HepG2 (cell line): ENCODE data around the gene RNASE12. TPM values are rescaled to one million over a fixed set of nuclear protein-coding genes. Genes with fewer than 3 reads are reported as not detected.
A peak's percentile ranks its signal among the peaks of the same experiment; 100 is the strongest.

ENCODE experiments used
- ESRRA ChIP-seq: sonication (generic); formaldehyde crosslinking; IDR thresholded peaks from 2 replicates; pipeline ENCODE4 v1.5.1; 2020; ENCODE audit warnings: mild to moderate bottlenecking, low read depth, missing genetic modification reagents
- HHEX ChIP-seq: IDR thresholded peaks from 2 replicates; pipeline ENCODE4 v1.6.1; 2016; ENCODE audit warnings: control low read depth
- HNRNPL ChIP-seq: fragments of 200-400 bp; formaldehyde crosslinking; IDR thresholded peaks from 2 replicates; pipeline ENCODE4 v1.6.1; 2017; ENCODE audit warnings: mild to moderate bottlenecking, low read depth, low read length
- KDM1A ChIP-seq: IDR thresholded peaks from 2 replicates; pipeline ENCODE4 v1.6.1; 2016; ENCODE audit warnings: missing compliant biosample characterization
- MIXL1 ChIP-seq: IDR thresholded peaks from 2 replicates; pipeline ENCODE4 v1.6.1; 2016
- NR2F6 ChIP-seq, 2 experiments: IDR thresholded peaks; 2 replicates each; pipeline ENCODE4 v1.6.1; 2016; ENCODE audit warnings: antibody characterized with exemption in 1 of 2, mild to moderate bottlenecking in 1 of 2
- NRL ChIP-seq: sonication (generic); formaldehyde crosslinking; IDR thresholded peaks from 2 replicates; pipeline ENCODE4 v1.5.0; 2020; ENCODE audit warnings: missing genetic modification reagents, mild to moderate bottlenecking, moderate library complexity, borderline replicate concordance
- PRPF4 ChIP-seq: fragments of 200-400 bp; formaldehyde crosslinking; IDR thresholded peaks from 2 replicates; pipeline ENCODE4 v1.6.1; 2016; ENCODE audit warnings: low read length, low read depth; ENCODE audit not compliant: poor library complexity, severe bottlenecking
- RXRA ChIP-seq: sonication (generic); formaldehyde crosslinking; IDR thresholded peaks from 2 replicates; pipeline ENCODE4 v1.5.1; 2020; ENCODE audit warnings: missing genetic modification reagents
- SALL2 ChIP-seq: sonication (generic); formaldehyde crosslinking; IDR thresholded peaks from 2 replicates; pipeline ENCODE4 v1.8.1; 2023; ENCODE audit warnings: mild to moderate bottlenecking, missing genetic modification reagents, inconsistent platforms
- SMYD3 ChIP-seq: sonication (generic); formaldehyde crosslinking; IDR thresholded peaks from 2 replicates; pipeline ENCODE4 v1.8.1; 2023; ENCODE audit warnings: mild to moderate bottlenecking, missing genetic modification reagents
- U2AF1 ChIP-seq: fragments of 200-400 bp; formaldehyde crosslinking; optimal IDR thresholded peaks from 2 replicates; pipeline ENCODE3; 2017; ENCODE audit warnings: mild to moderate bottlenecking, low read depth, low read length
- XRCC5 ChIP-seq: fragments of 200-400 bp; formaldehyde crosslinking; optimal IDR thresholded peaks from 2 replicates; pipeline ENCODE3; 2017; ENCODE audit warnings: mild to moderate bottlenecking, low read length
- ZNF451 ChIP-seq: sonication (generic); formaldehyde crosslinking; IDR thresholded peaks from 2 replicates; pipeline ENCODE4 v1.5.0; 2020; ENCODE audit warnings: mild to moderate bottlenecking, missing genetic modification reagents
- polyA plus RNA-seq, 8 experiments: library from polyadenylated mRNA; depleted of rRNA in 3 of 8; stranded (reverse) in 7 of 8; unstranded in 1 of 8; fragments of >200 nt; fragmentation: Illumina TruSeq in 4 of 8; extraction: Trizol in 4 of 8; gene quantifications; 2 replicates each; pipeline versions ENCODE4 v1.2.1 to v1.2.3, GENCODE V29; 2011 to 2016; ENCODE audit warnings: low read depth in 4 of 8, missing spikeins in 1 of 8, mixed read lengths in 1 of 8; ENCODE audit not compliant: insufficient read depth in 1 of 8
- total RNA-seq, 5 experiments: library from RNA; depleted of rRNA; stranded (reverse); fragments of >200 nt; fragmentation: Illumina TruSeq; extraction: Trizol; gene quantifications; 2 replicates each; pipeline ENCODE4 v1.2.3, GENCODE V29; 2016; ENCODE audit warnings: low read depth in 1 of 5
- TF ChIP-seq, protein P1 (sequence below): sonication (generic); formaldehyde crosslinking; IDR thresholded peaks from 2 replicates; pipeline ENCODE4 v1.4.0; 2020; ENCODE audit warnings: mild to moderate bottlenecking, missing genetic modification reagents
- TF ChIP-seq, protein P2 (sequence below): sonication (generic); formaldehyde crosslinking; conservative IDR thresholded peaks from 2 replicates; pipeline ENCODE4 v1.4.0; 2020; ENCODE audit warnings: missing genetic modification reagents
- TF ChIP-seq, protein P3 (sequence below): sonication (generic); formaldehyde crosslinking; IDR thresholded peaks from 2 replicates; pipeline ENCODE4 v1.5.0; 2020; ENCODE audit warnings: mild to moderate bottlenecking, low read depth, missing genetic modification reagents, borderline replicate concordance
- TF ChIP-seq, protein P4 (sequence below): sonication (generic); formaldehyde crosslinking; IDR thresholded peaks from 2 replicates; pipeline ENCODE4 v1.4.0; 2020; ENCODE audit warnings: missing genetic modification reagents; ENCODE audit errors: not compliant biosample characterization
- TF ChIP-seq, protein P5 (sequence below): sonication (generic); formaldehyde crosslinking; IDR thresholded peaks from 2 replicates; pipeline ENCODE4 v1.4.0; 2020; ENCODE audit warnings: missing genetic modification reagents
- TF ChIP-seq, protein P6 (sequence below): sonication (generic); formaldehyde crosslinking; IDR thresholded peaks from 2 replicates; pipeline ENCODE4; 2020; ENCODE audit warnings: missing genetic modification reagents, mild to moderate bottlenecking, borderline replicate concordance

Gene RNASE12
- total and polyA plus RNA-seq, 2 of the 13 experiments (the other 11 are each of a cell fraction or from before 2014, with no cell fraction given): not detected

DNA sequence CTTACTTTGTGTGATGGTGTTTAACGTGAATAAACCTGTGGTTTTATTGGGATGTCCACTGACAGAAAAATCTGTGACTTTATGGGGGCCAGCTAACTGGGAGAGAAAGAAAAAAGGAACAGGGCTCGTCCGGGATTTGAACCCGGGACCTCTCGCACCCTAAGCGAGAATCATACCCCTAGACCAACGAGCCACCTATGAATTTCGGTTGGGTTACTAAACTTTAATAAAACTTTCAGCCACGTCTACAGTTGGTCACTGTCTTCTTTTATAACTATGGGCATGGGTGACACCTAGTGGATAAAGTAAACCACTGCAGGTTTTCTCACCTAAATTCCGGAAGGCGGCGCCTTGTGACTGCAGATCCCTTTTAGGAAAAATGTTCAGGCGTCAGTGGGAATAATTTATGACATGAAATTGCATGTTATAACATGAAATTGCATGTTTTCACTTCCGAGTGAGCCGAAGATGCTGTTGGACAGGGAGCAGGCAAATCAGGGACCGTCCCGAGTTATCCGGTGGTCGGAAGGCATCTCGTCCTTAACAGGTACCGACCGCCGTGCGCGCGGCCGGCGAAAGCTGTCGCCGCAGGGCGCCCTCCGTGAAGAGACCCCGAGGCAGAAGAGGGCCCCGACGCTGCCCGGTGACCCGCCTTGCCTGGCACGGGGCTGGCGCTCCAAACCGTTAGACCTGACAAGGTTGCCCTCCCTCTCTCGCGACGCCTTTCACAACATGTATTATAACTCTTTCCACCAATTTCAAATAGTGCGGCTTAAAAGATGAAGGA is 18.2 kb upstream of the RNASE12 start (continued):
- TF ChIP-seq, protein P1, sequence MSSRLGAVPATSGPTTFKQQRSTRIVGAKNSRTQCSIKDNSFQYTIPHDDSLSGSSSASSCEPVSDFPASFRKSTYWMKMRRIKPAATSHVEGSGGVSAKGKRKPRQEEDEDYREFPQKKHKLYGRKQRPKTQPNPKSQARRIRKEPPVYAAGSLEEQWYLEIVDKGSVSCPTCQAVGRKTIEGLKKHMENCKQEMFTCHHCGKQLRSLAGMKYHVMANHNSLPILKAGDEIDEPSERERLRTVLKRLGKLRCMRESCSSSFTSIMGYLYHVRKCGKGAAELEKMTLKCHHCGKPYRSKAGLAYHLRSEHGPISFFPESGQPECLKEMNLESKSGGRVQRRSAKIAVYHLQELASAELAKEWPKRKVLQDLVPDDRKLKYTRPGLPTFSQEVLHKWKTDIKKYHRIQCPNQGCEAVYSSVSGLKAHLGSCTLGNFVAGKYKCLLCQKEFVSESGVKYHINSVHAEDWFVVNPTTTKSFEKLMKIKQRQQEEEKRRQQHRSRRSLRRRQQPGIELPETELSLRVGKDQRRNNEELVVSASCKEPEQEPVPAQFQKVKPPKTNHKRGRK (CRISPR knock-in tag): 0 out of 2 replicates have a peak, but pooled peaks have one; percentile 26
- TF ChIP-seq NRL (CRISPR knock-in tag) (peak; percentile 86; the same call in 1 of the 2 replicates), HNRNPL (0 out of 2 replicates have a peak, but pooled peaks have one; percentile 47), NR2F6 (IDR thresholded peaks at IDR 0.05) (peak; percentile 57; the same call in 1 of the 2 replicates), NR2F6 (CRISPR knock-in tag; IDR thresholded peaks at IDR 0.05) (peak; percentile 39), ESRRA (CRISPR knock-in tag) (peak; percentile 13; the same call in 1 of the 2 replicates), PRPF4 (peak; percentile 68), ZNF451 (CRISPR knock-in tag) (0 out of 2 replicates have a peak, but pooled peaks have one; percentile 38), KDM1A (CRISPR knock-in tag) (peak; percentile 3; the same call in 1 of the 2 replicates), SALL2 (CRISPR knock-in tag) (no peak; the same call in 1 of the 2 replicates), MIXL1 (CRISPR knock-in tag) (peak; percentile 18; the same call in 1 of the 2 replicates), XRCC5 (peak; percentile 22), HHEX (no peak), SMYD3 (CRISPR knock-in tag) (peak; percentile 37; the same call in 1 of the 2 replicates), U2AF1 (peak; percentile 63), RXRA (peak; percentile 40; the same call in 1 of the 2 replicates)
- TF ChIP-seq, protein P2, sequence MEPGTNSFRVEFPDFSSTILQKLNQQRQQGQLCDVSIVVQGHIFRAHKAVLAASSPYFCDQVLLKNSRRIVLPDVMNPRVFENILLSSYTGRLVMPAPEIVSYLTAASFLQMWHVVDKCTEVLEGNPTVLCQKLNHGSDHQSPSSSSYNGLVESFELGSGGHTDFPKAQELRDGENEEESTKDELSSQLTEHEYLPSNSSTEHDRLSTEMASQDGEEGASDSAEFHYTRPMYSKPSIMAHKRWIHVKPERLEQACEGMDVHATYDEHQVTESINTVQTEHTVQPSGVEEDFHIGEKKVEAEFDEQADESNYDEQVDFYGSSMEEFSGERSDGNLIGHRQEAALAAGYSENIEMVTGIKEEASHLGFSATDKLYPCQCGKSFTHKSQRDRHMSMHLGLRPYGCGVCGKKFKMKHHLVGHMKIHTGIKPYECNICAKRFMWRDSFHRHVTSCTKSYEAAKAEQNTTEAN (CRISPR knock-in tag): 0 out of 2 replicates have a peak, but pooled peaks have one; percentile 20
- TF ChIP-seq, protein P3, sequence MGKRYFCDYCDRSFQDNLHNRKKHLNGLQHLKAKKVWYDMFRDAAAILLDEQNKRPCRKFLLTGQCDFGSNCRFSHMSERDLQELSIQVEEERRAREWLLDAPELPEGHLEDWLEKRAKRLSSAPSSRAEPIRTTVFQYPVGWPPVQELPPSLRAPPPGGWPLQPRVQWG: no peak
- TF ChIP-seq, protein P4, sequence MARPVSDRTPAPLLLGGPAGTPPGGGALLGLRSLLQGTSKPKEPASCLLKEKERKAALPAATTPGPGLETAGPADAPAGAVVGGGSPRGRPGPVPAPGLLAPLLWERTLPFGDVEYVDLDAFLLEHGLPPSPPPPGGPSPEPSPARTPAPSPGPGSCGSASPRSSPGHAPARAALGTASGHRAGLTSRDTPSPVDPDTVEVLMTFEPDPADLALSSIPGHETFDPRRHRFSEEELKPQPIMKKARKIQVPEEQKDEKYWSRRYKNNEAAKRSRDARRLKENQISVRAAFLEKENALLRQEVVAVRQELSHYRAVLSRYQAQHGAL (CRISPR knock-in tag): no peak
- TF ChIP-seq, protein P5, sequence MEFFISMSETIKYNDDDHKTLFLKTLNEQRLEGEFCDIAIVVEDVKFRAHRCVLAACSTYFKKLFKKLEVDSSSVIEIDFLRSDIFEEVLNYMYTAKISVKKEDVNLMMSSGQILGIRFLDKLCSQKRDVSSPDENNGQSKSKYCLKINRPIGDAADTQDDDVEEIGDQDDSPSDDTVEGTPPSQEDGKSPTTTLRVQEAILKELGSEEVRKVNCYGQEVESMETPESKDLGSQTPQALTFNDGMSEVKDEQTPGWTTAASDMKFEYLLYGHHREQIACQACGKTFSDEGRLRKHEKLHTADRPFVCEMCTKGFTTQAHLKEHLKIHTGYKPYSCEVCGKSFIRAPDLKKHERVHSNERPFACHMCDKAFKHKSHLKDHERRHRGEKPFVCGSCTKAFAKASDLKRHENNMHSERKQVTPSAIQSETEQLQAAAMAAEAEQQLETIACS (CRISPR knock-in tag): peak; percentile 50; the same call in 1 of the 2 replicates
- TF ChIP-seq, protein P6, sequence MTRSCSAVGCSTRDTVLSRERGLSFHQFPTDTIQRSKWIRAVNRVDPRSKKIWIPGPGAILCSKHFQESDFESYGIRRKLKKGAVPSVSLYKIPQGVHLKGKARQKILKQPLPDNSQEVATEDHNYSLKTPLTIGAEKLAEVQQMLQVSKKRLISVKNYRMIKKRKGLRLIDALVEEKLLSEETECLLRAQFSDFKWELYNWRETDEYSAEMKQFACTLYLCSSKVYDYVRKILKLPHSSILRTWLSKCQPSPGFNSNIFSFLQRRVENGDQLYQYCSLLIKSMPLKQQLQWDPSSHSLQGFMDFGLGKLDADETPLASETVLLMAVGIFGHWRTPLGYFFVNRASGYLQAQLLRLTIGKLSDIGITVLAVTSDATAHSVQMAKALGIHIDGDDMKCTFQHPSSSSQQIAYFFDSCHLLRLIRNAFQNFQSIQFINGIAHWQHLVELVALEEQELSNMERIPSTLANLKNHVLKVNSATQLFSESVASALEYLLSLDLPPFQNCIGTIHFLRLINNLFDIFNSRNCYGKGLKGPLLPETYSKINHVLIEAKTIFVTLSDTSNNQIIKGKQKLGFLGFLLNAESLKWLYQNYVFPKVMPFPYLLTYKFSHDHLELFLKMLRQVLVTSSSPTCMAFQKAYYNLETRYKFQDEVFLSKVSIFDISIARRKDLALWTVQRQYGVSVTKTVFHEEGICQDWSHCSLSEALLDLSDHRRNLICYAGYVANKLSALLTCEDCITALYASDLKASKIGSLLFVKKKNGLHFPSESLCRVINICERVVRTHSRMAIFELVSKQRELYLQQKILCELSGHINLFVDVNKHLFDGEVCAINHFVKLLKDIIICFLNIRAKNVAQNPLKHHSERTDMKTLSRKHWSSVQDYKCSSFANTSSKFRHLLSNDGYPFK (CRISPR knock-in tag): peak; percentile 69; the same call in 1 of the 2 replicates
